ENCODE data around the gene CTBP2.
A peak's percentile ranks its signal among the peaks of the same experiment; 100 is the strongest.

- TF ChIP-seq CTCF (IDR thresholded peaks at IDR 0.05) (no peak), POLR2AphosphoS5 (IDR thresholded peaks at IDR 0.05) (peak in 1 of 2 donors; percentile 9), POLR2A (IDR thresholded peaks at IDR 0.05; ENCODE audit: low read depth) (no peak)
Measured at GRCh38 chr10:125033146-125033924, 127.0 kb downstream of the CTBP2 start.
